ENCODE data around the gene TMEM87B. TPM values are rescaled to one million over a fixed set of nuclear protein-coding genes. Genes with fewer than 3 reads are reported as not detected.
"Not testable (repeated sequence)": the region's sequence is repeated elsewhere in the genome, so short reads cannot be mapped to it uniquely, and the experiment has no call there.

TMEM87B gene
- total RNA-seq, 1 donor from 2014 or later, result 11.7 TPM

DNA sequence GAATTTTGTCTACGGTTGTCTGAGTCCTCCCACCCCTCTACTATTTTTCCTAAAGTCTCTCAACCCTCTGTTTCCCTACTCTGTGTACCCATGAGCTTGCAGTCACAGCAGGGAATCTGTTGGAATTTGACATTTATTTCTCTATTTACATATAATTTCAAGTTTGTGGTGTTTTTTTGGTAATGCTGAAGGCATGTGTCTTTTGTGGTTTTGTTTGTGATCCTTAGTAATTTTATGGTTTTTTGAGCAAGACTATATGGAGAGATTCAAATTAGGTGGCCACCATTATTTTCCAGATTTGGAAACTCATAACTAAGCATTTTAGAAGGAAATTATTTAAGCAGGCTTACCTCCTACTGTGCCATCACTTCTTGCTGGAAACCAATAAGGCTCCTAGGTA lies 55.9 kb downstream of the TMEM87B start:
- TF ChIP-seq, protein P1, sequence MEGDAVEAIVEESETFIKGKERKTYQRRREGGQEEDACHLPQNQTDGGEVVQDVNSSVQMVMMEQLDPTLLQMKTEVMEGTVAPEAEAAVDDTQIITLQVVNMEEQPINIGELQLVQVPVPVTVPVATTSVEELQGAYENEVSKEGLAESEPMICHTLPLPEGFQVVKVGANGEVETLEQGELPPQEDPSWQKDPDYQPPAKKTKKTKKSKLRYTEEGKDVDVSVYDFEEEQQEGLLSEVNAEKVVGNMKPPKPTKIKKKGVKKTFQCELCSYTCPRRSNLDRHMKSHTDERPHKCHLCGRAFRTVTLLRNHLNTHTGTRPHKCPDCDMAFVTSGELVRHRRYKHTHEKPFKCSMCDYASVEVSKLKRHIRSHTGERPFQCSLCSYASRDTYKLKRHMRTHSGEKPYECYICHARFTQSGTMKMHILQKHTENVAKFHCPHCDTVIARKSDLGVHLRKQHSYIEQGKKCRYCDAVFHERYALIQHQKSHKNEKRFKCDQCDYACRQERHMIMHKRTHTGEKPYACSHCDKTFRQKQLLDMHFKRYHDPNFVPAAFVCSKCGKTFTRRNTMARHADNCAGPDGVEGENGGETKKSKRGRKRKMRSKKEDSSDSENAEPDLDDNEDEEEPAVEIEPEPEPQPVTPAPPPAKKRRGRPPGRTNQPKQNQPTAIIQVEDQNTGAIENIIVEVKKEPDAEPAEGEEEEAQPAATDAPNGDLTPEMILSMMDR (IDR thresholded peaks at IDR 0.05), result no peak

DNA sequence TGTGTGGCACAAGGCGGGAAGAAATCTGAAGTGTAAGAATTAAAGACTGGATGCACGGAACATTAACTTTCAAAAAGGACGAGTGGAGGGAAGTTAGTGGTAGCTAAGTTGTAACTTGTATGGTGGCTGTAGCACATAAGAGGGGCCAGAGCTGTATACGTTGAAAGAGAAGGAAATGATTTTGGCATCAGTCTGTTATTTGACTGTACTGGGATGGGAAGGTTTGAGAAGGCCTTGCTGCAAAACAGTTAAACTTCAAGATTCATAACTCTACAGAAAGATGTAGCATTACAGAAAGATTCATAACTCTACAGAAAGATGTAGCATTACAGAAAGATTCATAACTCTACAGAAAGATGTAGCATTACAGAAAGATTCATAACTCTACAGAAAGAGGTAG lies 58.3 kb downstream of the TMEM87B start:
- H3K9me3 ChIP-seq, result peaks cover 0 to 12% of the 10 kb centered on the region in 2 donors
- intact Hi-C loops (cut with DNase I); H3K4me1 ChIP-seq; DNase-seq (ENCODE audit: low spot score in 2 of 2); H3K27ac ChIP-seq; H3K27me3 ChIP-seq; H3K4me3 ChIP-seq: not testable (repeated sequence)
- H3K36me3 ChIP-seq, result peaks cover 17 to 67% of the 10 kb centered on the region in 2 donors

More for the DNA sequence above, 55.9 kb downstream of the TMEM87B start:
- H3K27me3 ChIP-seq, result no peaks in the 10 kb centered on the region
- no peak overlapping the region for H3K27ac ChIP-seq
- peaks cover 0 to 12% of the 10 kb centered on the region in 2 donors for H3K9me3 ChIP-seq
- no peak overlapping the region for H3K4me3 ChIP-seq
- no peak for DNase-seq (ENCODE audit: low spot score in 2 of 2)
- no peaks in the 10 kb centered on the region for H3K4me1 ChIP-seq
- intact Hi-C loops (cut with DNase I), result no loop called here
- H3K36me3 ChIP-seq, result peaks cover 26 to 66% of the 10 kb centered on the region in 2 donors

DNA sequence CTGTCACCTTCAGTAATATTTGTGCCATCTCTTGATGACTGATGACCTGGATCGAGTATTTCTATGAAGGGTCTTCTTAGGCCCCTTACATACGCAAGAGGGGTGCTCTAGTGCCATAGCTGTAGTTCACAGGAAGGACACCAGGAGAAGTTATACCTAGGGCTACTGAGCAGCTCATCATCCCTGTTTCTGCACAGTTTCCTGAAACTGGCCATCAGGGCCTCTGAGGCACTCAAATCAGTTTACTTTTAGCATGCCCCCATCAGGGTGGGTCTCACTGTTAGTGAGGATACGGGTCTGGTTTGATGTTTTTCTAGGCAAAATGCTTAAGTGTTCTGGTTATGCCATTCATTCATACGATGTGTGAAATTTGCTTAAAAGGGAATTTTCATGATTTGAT lies 63.1 kb downstream of the TMEM87B start:
- no peaks in the 10 kb centered on the region for H3K9me3 ChIP-seq
- no peaks in the 10 kb centered on the region for H3K27me3 ChIP-seq
- peaks cover 0 to 28% of the 10 kb centered on the region in 2 donors for H3K36me3 ChIP-seq
- no peak overlapping the region for H3K27ac ChIP-seq
- DNase-seq (ENCODE audit: low spot score in 2 of 2), result no peak
- TF ChIP-seq, protein P1 (IDR thresholded peaks at IDR 0.05), result no peak
- H3K4me1 ChIP-seq, result no peaks in the 10 kb centered on the region
- no peak overlapping the region for H3K4me3 ChIP-seq
- intact Hi-C loops (cut with DNase I), result no loop called here

DNA sequence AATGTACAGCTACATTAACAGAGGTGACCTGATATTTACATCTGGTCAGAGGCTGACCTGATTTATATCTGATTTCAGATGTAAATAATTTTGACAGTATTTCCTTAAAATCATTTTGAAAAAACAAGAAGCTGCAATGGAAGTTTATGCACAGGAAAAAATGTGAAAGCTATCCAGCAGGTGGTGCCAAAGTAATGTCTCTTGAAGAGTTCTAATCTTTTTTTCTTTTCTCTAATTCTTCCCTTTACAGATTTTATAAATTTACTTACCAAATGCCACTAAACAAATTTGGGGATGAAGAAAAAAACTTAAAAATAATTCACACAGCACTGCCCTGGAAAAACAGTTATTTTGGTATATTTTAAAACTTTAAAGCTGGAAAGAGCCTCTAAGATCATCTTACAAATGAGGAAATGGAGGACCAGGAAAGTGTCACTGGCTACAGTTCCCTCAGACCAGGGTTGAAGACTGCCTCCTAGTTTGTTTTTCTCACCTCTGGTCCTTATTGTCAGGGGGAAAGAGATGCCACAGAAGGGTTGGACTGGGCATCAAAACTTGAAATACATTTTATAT lies 66.7 kb downstream of the TMEM87B start:
- no peak overlapping the region for H3K27ac ChIP-seq
- H3K9me3 ChIP-seq, result no peaks in the 10 kb centered on the region
- no peak for DNase-seq (ENCODE audit: low spot score in 2 of 2)
- no peak overlapping the region for H3K4me3 ChIP-seq
- H3K27me3 ChIP-seq, result no peaks in the 10 kb centered on the region
- H3K36me3 ChIP-seq, result peaks cover 0 to 13% of the 10 kb centered on the region in 2 donors
- H3K4me1 ChIP-seq, result no peaks in the 10 kb centered on the region
- TF ChIP-seq, protein P1 (IDR thresholded peaks at IDR 0.05), result peak; percentile 34 to 59 (median 47)
- intact Hi-C loops (cut with DNase I), result loop anchor here (5.0 kb wide), 1 partner anchor 131 kb away; no protein-coding TSS in a partner anchor

DNA sequence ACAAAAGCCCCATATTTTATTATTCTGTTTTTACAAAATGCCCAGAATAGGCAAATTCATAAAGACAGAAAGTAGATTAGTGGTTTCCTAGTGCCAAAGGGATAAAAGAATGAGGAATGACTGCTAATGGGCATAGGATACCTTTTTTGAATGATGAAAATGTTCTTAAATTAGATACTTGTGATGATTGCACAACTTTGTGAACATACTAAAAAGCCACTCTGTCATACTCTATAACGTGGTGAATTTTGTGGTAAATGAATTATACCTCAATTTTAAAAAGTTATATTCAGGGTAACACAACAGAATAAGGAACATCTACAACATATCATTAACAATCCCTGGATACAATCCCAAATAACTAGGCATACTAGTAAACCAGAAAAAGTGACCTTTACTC lies 74.0 kb downstream of the TMEM87B start:
- TF ChIP-seq, protein P1 (IDR thresholded peaks at IDR 0.05), result no peak
- H3K36me3 ChIP-seq, result no peaks in the 10 kb centered on the region
- no peak overlapping the region for H3K27ac ChIP-seq

DNA sequence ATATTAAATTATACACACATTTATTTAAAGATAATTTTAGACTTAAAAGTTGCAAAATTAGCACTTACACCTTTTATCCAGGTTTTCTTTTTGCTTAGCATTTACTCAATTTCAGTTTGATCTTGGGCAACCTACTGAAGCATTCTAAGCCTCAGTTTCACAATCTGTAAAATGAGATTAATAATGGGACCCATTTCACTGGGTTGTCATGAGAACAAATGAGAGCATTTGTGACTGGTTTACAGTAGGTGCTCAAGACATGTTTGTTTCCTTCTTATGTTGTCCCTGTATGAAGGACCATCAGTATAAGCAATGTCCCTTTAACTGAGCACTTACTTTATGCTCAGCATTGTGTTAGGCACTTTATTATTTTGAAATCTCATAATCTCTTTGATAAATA lies 78.3 kb downstream of the TMEM87B start:
- Histone ChIP-seq H3K4me1 (peaks cover 0 to 8% of the 10 kb centered on the region in 2 donors), H3K36me3 (no peaks in the 10 kb centered on the region), H3K27ac (no peak overlapping the region), H3K27me3 (no peaks in the 10 kb centered on the region), H3K4me3 (no peak overlapping the region), H3K9me3 (no peaks in the 10 kb centered on the region)
- TF ChIP-seq, protein P1 (IDR thresholded peaks at IDR 0.05), result no peak
- intact Hi-C loops (cut with DNase I), result no loop called here
- DNase-seq (ENCODE audit: low spot score in 2 of 2), result no peak

More for the DNA sequence above, 74.0 kb downstream of the TMEM87B start:
- Histone ChIP-seq H3K27me3 (no peaks in the 10 kb centered on the region), H3K9me3 (no peaks in the 10 kb centered on the region), H3K4me3 (no peak overlapping the region), H3K4me1 (no peaks in the 10 kb centered on the region)
- no peak for DNase-seq (ENCODE audit: low spot score in 2 of 2)
- intact Hi-C loops (cut with DNase I), result no loop called here
